ENCODE data around the gene PDE2A. TPM values are rescaled to one million over a fixed set of nuclear protein-coding genes. Genes with fewer than 3 reads are reported as not detected.

The PDE2A gene
- polyA plus RNA-seq, 1 donor (not counting 4 experiments of a cell fraction or from before 2014, with no cell fraction given) = 0.38 TPM

DNA sequence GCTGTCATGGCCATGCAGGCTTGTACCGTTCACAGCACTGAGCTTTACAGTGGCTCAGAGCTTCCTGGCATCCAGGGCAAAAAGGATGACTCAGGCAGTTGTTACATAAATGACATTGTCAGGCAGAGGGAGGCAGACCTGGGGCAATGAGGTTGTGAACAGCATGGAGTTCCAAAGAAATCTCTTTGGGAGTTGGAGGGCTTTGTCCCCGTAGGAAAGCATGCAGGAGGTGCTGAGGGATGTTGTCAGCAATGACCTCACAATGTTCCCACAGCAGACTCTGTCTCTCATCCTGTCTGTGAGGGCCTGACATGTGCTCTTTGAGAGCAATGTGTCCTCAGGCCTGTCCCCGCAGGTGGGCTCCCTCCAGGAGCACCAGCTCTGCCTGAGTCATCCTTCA lies 25.9 kb upstream of the PDE2A start:
- Histone ChIP-seq H3K9ac (ENCODE audit: control insufficient read depth, extremely low read depth, insufficient read depth, low read length) (no peak overlapping the region), H3K4me3 (ENCODE audit: control insufficient read depth in 2 of 3, extremely low read depth in 1 of 3, insufficient read depth in 2 of 3, low read depth in 1 of 3, low read length in 3 of 3) (no peak overlapping the region), H3K36me3 (ENCODE audit: control insufficient read depth in 2 of 2, extremely low read depth in 1 of 2, insufficient read depth in 2 of 2, low read length in 2 of 2) (peaks cover 36 to 47% of the 10 kb centered on the region in 2 experiments), H3K4me2 (ENCODE audit: control insufficient read depth, extremely low read depth, insufficient read depth, low read depth, low read length) (no peak overlapping the region), H3K9me3 (ENCODE audit: control insufficient read depth, low read depth, low read length) (no peaks in the 10 kb centered on the region), H3K79me2 (ENCODE audit: control insufficient read depth, insufficient read depth, low read length) (no peaks in the 10 kb centered on the region), H3K4me1 (ENCODE audit: control insufficient read depth, extremely low read depth, insufficient read depth, low read length) (peaks cover 8% of the 10 kb centered on the region), H3K27me3 (ENCODE audit: control insufficient read depth, extremely low read depth, insufficient read depth, low read length) (no peaks in the 10 kb centered on the region), H4K20me1 (ENCODE audit: control insufficient read depth, extremely low read depth, insufficient read depth, low read length) (peaks cover 5% of the 10 kb centered on the region), H3K9me1 (ENCODE audit: control insufficient read depth, extremely low read depth, insufficient read depth, low read length) (peaks cover 2% of the 10 kb centered on the region), H2AFZ (ENCODE audit: control insufficient read depth, low read length) (no peak overlapping the region), H3K27ac (ENCODE audit: control insufficient read depth, insufficient read depth, low read length) (no peak overlapping the region)
- dilution Hi-C loops (cut with MboI; ENCODE audit: extremely low pct_ligation_motif_present, low sequenced_read_pairs) = no loop called here
- peak; percentile 83 for FAIRE-seq
- DNase-seq (ENCODE audit: low read depth, low spot score) = no peak
- TF ChIP-seq, protein P1, sequence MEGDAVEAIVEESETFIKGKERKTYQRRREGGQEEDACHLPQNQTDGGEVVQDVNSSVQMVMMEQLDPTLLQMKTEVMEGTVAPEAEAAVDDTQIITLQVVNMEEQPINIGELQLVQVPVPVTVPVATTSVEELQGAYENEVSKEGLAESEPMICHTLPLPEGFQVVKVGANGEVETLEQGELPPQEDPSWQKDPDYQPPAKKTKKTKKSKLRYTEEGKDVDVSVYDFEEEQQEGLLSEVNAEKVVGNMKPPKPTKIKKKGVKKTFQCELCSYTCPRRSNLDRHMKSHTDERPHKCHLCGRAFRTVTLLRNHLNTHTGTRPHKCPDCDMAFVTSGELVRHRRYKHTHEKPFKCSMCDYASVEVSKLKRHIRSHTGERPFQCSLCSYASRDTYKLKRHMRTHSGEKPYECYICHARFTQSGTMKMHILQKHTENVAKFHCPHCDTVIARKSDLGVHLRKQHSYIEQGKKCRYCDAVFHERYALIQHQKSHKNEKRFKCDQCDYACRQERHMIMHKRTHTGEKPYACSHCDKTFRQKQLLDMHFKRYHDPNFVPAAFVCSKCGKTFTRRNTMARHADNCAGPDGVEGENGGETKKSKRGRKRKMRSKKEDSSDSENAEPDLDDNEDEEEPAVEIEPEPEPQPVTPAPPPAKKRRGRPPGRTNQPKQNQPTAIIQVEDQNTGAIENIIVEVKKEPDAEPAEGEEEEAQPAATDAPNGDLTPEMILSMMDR (optimal IDR thresholded peaks at IDR 0.05 in 1 of 3, IDR thresholded peaks at IDR 0.05 in 1 of 3, conservative IDR thresholded peaks at IDR 0.05 in 1 of 3; ENCODE audit: extremely low read depth in 1 of 3, insufficient read depth in 2 of 3, low read length in 3 of 3) = no peak
- no peak for TF ChIP-seq EZH2 (IDR thresholded peaks at IDR 0.05; ENCODE audit: low read length)

GRCh38 chr11:72697814-72698213 lies 23.6 kb upstream of the PDE2A start:
- peaks cover 2% of the 10 kb centered on the region for H3K9me1 ChIP-seq (ENCODE audit: control insufficient read depth, extremely low read depth, insufficient read depth, low read length)
- no peak overlapping the region for H3K27ac ChIP-seq (ENCODE audit: control insufficient read depth, insufficient read depth, low read length)
- H3K36me3 ChIP-seq (ENCODE audit: control insufficient read depth in 2 of 2, extremely low read depth in 1 of 2, insufficient read depth in 2 of 2, low read length in 2 of 2) = peaks cover 49 to 59% of the 10 kb centered on the region in 2 experiments
- H4K20me1 ChIP-seq (ENCODE audit: control insufficient read depth, extremely low read depth, insufficient read depth, low read length) = peaks cover 5% of the 10 kb centered on the region
- no peak overlapping the region for H3K9ac ChIP-seq (ENCODE audit: control insufficient read depth, extremely low read depth, insufficient read depth, low read length)
- no peak overlapping the region for H2AFZ ChIP-seq (ENCODE audit: control insufficient read depth, low read length)
- dilution Hi-C loops (cut with MboI; ENCODE audit: extremely low pct_ligation_motif_present, low sequenced_read_pairs) = no loop called here
- TF ChIP-seq, protein P1 (optimal IDR thresholded peaks at IDR 0.05 in 1 of 3, IDR thresholded peaks at IDR 0.05 in 1 of 3, conservative IDR thresholded peaks at IDR 0.05 in 1 of 3; ENCODE audit: extremely low read depth in 1 of 3, insufficient read depth in 2 of 3, low read length in 3 of 3) = no peak
- no peak for TF ChIP-seq EZH2 (IDR thresholded peaks at IDR 0.05; ENCODE audit: low read length)
- DNase-seq (ENCODE audit: low read depth, low spot score) (no peak), FAIRE-seq (no peak)
- H3K79me2 ChIP-seq (ENCODE audit: control insufficient read depth, insufficient read depth, low read length) = no peaks in the 10 kb centered on the region
- peaks cover 8% of the 10 kb centered on the region for H3K4me1 ChIP-seq (ENCODE audit: control insufficient read depth, extremely low read depth, insufficient read depth, low read length)
- H3K27me3 ChIP-seq (ENCODE audit: control insufficient read depth, extremely low read depth, insufficient read depth, low read length) = no peaks in the 10 kb centered on the region
- no peak overlapping the region for H3K4me3 ChIP-seq (ENCODE audit: control insufficient read depth in 2 of 3, extremely low read depth in 1 of 3, insufficient read depth in 2 of 3, low read depth in 1 of 3, low read length in 3 of 3)
- no peaks in the 10 kb centered on the region for H3K9me3 ChIP-seq (ENCODE audit: control insufficient read depth, low read depth, low read length)
- no peak overlapping the region for H3K4me2 ChIP-seq (ENCODE audit: control insufficient read depth, extremely low read depth, insufficient read depth, low read depth, low read length)
